Peyer's patch (tissue), 4 donors: ENCODE results near the gene PAX7. TPM values are rescaled to one million over a fixed set of nuclear protein-coding genes. Genes with fewer than 3 reads are reported as not detected.

Experiments
- DNase-seq, 3 donors: peaks; one replicate each; pipeline ENCODE4 v3.0.0-alpha.2; 2017 to 2019
- H3K27ac ChIP-seq, 4 donors: fragments of 200-600 bp; sonication (generic); one replicate each; pipeline ENCODE4 v1.5.1; 2016 to 2019
- H3K27me3 ChIP-seq, 2 donors: fragments of 200-600 bp; sonication (generic); one replicate each; pipeline ENCODE4 v1.5.1; 2019
- H3K36me3 ChIP-seq, 3 donors: fragments of 200-600 bp; sonication (generic); one replicate each; pipeline ENCODE4 v1.5.1; 2016 to 2019
- H3K4me1 ChIP-seq, 4 donors: fragments of 200-600 bp; sonication (generic); one replicate each; pipeline ENCODE4 v1.5.1; 2016 to 2019
- H3K4me3 ChIP-seq, 4 donors: fragments of 200-600 bp; sonication (generic); 1 replicate in 3 of 4; 2 replicates in 1 of 4; pipeline ENCODE4 v1.5.1; 2016 to 2019; ENCODE audit warnings: mild to moderate bottlenecking in 1 of 4
- H3K9me3 ChIP-seq, 4 donors: fragments of 200-600 bp; sonication (generic); one replicate each; pipeline ENCODE4 v1.5.1; 2016 to 2019; ENCODE audit warnings: mild to moderate bottlenecking in 1 of 4
- POLR2A ChIP-seq, 2 donors: fragments of 450-650 bp; IDR thresholded peaks; one replicate each; pipeline ENCODE4 v1.5.1; 2017; ENCODE audit warnings: antibody characterized with exemption in 2 of 2, mild to moderate bottlenecking in 2 of 2, moderate library complexity in 2 of 2
- total RNA-seq, 4 donors: library from RNA; depleted of rRNA; stranded (reverse); fragments of >200 nt; gene quantifications; one replicate each; pipeline ENCODE4 v1.1.0, GENCODE V29; 2016
- TF ChIP-seq, protein P1 (sequence below), 6 experiments: fragments of 450-650 bp in 4 of 6; fragments of 200-600 bp in 2 of 6; sonication (generic) in 1 of 6; IDR thresholded peaks; one replicate each; pipeline ENCODE4 v1.5.1; 2017 to 2019; ENCODE audit warnings: antibody characterized with exemption in 6 of 6, mild to moderate bottlenecking in 3 of 6, moderate library complexity in 1 of 6

Gene PAX7
- total RNA-seq, 4 donors from 2014 or later: not detected

DNA sequence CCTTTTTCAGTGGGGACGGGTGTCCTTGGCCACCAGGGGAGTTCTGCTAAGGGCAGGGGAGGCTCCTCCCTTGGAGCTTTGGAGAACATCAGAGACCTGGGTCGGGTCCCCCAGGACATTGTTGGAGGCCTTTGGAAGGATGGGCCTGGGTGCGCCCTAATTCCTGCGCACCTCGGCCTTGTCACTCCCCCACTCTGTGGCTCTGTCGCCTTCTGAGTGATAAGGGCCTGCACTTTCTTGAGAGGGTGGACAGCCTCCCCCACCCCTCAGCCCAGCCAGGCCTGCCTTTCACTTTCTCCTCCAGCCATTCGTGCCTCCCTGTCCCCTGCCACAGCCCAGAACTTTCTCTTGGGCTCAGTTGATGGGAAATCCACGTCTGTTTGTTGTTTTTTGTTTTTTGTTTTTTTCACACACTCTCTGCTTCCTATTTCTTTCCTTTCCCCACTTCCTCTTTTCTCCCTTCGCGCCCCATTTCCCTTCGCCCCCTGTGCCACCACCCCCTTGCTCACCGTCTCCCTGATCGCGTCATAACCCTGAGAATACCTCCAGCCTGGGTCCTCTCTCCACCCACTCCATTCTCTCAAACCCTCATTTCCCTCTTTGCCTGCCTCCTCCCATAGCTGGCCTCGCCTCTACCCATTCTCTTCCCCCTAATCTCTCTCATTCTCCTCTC lies 85.6 kb downstream of the PAX7 start:
- H3K27ac ChIP-seq: no peak overlapping the region
- peaks cover 0 to 5% of the 10 kb centered on the region in 2 donors for H3K27me3 ChIP-seq
- no peak for TF ChIP-seq POLR2A (IDR thresholded peaks at IDR 0.05)
- TF ChIP-seq, protein P1, sequence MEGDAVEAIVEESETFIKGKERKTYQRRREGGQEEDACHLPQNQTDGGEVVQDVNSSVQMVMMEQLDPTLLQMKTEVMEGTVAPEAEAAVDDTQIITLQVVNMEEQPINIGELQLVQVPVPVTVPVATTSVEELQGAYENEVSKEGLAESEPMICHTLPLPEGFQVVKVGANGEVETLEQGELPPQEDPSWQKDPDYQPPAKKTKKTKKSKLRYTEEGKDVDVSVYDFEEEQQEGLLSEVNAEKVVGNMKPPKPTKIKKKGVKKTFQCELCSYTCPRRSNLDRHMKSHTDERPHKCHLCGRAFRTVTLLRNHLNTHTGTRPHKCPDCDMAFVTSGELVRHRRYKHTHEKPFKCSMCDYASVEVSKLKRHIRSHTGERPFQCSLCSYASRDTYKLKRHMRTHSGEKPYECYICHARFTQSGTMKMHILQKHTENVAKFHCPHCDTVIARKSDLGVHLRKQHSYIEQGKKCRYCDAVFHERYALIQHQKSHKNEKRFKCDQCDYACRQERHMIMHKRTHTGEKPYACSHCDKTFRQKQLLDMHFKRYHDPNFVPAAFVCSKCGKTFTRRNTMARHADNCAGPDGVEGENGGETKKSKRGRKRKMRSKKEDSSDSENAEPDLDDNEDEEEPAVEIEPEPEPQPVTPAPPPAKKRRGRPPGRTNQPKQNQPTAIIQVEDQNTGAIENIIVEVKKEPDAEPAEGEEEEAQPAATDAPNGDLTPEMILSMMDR (IDR thresholded peaks at IDR 0.05): no peak
- H3K4me3 ChIP-seq: no peak overlapping the region
- DNase-seq: no peak
- no peaks in the 10 kb centered on the region for H3K9me3 ChIP-seq
- no peaks in the 10 kb centered on the region for H3K4me1 ChIP-seq
- no peaks in the 10 kb centered on the region for H3K36me3 ChIP-seq

DNA sequence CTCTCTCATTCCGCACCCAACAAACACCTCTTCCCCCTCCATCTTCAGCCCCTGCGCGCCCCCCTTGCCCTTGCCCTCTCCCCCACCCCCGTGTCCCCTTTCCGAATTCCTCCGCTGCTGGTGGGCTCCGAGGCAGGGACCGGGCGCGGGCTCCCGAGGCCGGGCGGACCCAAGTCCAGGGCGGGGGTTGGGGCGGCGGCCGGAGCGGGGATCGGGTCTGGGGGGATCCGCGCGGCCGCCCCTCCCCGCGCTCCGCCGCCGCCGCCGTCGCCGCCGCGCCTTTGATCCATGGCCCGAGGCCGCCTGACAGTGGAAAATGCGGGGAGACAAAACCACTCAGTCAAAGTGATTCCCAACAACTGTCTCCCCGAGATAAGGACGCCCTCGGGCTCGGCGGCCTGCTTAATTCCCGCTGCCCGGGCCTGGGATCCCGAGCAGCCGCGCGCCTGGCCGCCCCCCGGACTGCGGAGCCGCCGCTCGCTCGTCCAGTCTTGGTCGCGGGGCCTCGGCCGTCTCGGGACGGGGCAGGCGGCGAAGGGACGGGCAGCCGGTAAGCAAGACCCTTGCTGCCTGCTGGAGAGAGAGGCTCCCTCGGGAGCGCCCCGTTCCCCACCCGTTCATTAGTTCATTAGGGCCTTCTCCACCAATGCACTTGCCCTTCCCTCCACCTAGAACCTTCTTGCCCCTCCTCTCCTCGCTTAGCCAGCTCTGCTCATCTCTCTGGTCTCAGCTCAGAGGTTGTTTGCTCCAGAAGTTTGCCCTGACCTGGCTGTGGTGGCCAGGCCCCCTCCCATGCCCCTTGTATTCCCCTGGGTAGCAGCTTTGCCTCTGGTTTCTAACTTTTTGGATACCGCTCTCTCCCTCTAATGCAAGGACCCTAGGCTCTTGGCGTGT lies 86.4 kb downstream of the PAX7 start:
- Histone ChIP-seq H3K27ac (no peak overlapping the region), H3K27me3 (peaks cover 0 to 5% of the 10 kb centered on the region in 2 donors), H3K9me3 (no peaks in the 10 kb centered on the region), H3K4me1 (no peaks in the 10 kb centered on the region), H3K36me3 (no peaks in the 10 kb centered on the region), H3K4me3 (no peak overlapping the region)
- no peak for TF ChIP-seq POLR2A (IDR thresholded peaks at IDR 0.05)
- TF ChIP-seq, protein P1 (IDR thresholded peaks at IDR 0.05): no peak
- DNase-seq: no peak

DNA sequence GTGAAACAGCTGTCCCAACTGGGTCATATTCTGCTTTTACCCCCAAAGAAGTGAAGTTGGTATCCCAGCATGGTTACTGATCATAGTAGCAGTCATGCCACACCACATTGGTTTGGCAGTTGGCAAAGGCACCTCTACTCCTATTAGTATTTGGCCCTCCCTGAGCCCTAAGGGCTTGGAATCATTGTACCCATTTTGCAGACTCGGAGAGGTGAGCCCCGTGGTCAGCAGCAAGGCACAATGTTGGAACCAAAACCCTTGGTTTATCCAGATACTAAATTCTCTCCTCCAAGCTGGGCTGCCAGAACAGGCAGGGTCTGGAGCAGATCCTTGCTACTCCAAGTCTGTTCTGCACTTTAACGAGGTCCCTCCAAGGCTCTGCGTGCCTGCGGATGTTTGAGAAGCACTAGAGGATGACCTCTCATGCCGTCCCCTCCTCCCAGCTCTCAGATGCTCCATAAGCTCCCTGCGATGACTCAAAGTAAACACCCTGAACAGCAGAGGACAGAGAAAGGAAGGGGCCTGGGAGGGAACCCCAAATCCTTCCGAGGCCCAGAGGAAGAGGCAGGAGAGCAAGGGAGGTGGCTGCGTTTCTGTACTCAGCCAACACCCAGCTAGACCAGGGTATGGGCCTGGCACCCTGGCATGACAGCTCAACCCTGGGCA lies 89.3 kb downstream of the PAX7 start:
- no peaks in the 10 kb centered on the region for H3K9me3 ChIP-seq
- TF ChIP-seq, protein P1 (IDR thresholded peaks at IDR 0.05): no peak
- TF ChIP-seq POLR2A (IDR thresholded peaks at IDR 0.05): no peak
- no peak overlapping the region for H3K4me3 ChIP-seq
- no peaks in the 10 kb centered on the region for H3K4me1 ChIP-seq
- H3K36me3 ChIP-seq: no peaks in the 10 kb centered on the region
- peaks cover 0 to 5% of the 10 kb centered on the region in 2 donors for H3K27me3 ChIP-seq
- H3K27ac ChIP-seq: no peak overlapping the region
- no peak for DNase-seq

DNA sequence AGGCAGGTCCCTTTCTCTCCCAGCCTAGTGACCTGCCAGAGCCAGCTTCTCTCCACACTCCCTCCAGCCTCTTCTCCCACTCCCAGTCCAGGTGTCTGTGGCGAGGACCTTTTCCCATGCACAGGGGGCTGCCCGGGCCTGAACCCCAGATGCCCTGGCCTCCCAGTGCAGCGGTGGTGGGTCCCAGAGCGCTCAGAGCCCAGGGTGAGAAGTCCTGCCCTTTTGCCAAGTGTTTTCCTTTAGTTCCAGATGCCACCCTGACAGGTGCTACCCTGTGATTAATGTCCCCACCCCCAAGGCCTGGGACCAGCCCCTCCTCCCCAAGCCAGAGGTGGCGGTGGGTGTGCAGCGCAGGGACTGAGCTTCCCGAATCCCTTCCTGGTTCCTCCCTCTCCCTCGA lies 90.4 kb downstream of the PAX7 start:
- Histone ChIP-seq H3K36me3 (no peaks in the 10 kb centered on the region), H3K27ac (no peak overlapping the region), H3K27me3 (peaks cover 0 to 5% of the 10 kb centered on the region in 2 donors), H3K9me3 (no peaks in the 10 kb centered on the region), H3K4me3 (no peak overlapping the region), H3K4me1 (no peaks in the 10 kb centered on the region)
- no peak for DNase-seq
- TF ChIP-seq, protein P1 (IDR thresholded peaks at IDR 0.05): no peak
- no peak for TF ChIP-seq POLR2A (IDR thresholded peaks at IDR 0.05)

DNA sequence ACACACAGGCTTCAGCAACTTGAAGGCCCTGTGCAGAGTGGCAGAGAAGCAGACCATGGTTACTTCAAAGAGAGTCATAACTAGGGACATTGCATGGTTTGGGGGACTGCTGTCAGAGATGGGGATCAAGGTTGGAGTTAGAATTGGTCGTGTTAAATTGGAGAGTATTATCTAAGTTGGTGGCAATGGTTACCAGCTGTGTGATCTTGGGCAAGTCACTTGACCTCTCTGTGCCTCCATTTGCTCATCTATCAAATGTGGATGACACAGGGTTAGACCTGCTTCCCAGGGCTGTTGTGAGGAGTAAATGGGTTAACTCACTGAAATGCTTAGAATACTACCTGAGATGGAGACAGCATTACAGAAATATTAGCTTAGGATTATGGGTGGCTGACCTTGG lies 91.1 kb downstream of the PAX7 start:
- Histone ChIP-seq H3K27me3 (peaks cover 0 to 5% of the 10 kb centered on the region in 2 donors), H3K9me3 (no peaks in the 10 kb centered on the region), H3K36me3 (no peaks in the 10 kb centered on the region), H3K4me1 (no peaks in the 10 kb centered on the region), H3K27ac (no peak overlapping the region), H3K4me3 (no peak overlapping the region)
- TF ChIP-seq, protein P1 (IDR thresholded peaks at IDR 0.05): no peak
- no peak for TF ChIP-seq POLR2A (IDR thresholded peaks at IDR 0.05)
- DNase-seq: no peak
